IPS-NIHi7 (cell line): ENCODE results near the gene ZMYM2.
A peak's percentile ranks its signal among the peaks of the same experiment; 100 is the strongest.
"Not testable (repeated sequence)": the region's sequence is repeated elsewhere in the genome, so short reads cannot be mapped to it uniquely, and the experiment has no call there.

Source experiments
- DNase-seq: peaks from one replicate; pipeline ENCODE4 v3.0.0; 2012; ENCODE audit warnings: mixed read lengths; ENCODE audit errors: extremely low spot score

Gene ZMYM2

GRCh38 chr13:19958155-19959111 lies at the start of gene ZMYM2:
ZMYM2 (plus strand) TSS chr13:19958727; CDS start chr13:19993073, 34,346 bp downstream.
- peak; percentile 97 for DNase-seq

DNA sequence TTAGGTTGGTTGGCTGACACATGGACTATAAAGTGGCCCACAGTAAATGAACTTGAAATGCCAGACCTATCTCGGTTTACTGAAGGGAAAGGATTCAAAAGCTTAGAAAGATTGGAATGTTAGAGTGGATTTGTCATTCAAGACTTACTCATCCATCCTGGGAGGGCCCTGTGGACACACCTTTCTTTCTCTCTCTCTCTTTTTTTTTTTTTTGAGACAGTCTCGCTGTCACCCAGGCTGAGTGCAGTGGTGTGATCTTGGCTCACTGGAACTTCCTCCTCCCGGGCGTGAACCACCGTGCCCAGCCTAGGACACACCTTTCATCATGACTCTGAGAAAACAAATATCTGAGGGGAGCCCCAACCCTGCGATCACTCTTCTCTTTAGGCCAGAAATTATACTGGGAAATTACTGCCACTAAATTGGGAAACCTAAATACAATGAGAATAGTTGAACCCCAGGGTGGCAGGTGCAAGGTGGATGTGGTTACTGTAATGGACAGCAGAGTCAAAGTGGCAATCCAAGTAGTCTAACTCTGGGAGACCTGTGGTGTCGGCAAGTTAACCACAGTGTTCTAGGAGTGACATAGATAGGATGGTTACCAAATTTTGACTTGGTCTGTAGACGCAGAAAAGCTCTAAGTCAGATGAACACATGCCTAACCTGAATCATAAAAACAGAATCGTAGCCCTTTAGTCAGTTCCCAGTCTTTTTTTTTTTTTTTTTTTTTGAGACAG lies 48.0 kb upstream of the ZMYM2 start:
- DNase-seq, result no peak

- DNase-seq, result peak; percentile 20
Measured at GRCh38 chr13:19927117-19927748, 31.3 kb upstream of the ZMYM2 start.

DNA sequence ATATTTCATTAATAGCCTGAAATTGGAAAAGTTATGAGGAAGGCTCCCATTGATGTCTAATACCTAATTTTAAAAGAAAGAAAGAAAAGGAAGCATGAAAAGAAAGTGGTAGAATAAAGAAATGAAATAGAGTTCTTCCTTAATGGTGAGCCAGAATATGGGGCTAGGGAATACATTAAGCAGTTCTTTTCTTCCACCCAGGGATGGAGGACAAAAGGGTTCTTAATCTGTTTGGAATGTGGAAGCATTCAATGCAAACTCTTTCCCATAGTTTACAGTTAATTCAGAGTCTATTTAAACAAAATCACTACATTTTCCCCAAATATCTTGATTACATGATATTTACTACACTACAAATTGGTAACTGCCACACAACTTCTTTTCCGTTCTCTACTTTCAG lies 18.4 kb upstream of the ZMYM2 start:
- no peak for DNase-seq

DNA sequence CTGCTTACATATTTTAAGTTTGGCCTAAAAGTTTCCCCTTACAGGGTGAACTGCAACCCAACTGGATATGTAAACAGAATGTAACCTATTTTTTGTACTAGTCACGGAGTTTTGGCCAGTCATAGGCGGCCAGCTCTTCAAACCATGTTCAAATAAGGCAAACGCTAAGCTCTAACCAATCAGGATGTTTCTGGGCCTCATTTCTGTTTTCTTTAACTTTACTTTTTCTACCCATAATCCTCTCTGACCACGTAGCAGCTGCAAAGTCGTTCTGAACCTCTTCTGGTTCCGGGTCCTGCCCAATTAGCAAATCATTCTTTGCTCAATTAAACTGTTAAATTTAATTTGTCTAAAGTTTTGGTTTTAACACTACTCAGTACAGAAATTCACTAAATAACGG lies 8.2 kb upstream of the ZMYM2 start:
- DNase-seq, result no peak

- DNase-seq, result no peak
Measured at GRCh38 chr13:19952850-19953249, 5.7 kb upstream of the ZMYM2 start.

DNA sequence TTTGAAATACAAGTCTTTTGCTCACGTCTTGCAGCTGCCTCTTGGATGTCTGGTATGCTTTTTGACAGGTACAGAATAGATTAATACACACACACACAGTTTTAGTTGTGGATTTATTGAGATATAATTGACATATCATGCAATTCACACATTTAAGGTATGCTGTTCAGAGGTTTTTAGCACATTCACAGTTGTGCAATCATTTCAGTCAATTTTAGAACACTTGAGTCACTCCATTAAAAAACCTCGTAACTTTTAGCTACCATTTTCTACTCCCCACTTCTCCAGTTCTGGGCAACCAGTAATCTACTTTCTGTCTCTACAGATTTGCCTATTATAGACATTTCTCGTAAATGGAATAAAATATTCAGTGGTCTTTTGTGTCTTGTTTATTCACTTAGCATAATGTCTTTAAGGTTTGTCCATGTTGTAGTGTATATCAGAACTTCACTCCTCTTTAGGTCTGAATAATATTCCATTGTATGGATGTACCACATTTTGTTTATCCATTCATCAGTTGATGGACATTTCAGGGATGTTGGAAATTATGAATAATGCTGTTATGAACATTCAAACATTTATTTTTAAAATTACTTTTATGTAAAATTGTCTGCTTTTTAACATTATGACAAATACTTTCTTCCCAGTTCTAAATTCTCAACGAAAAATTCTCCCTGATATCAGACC lies 2.5 kb upstream of the ZMYM2 start:
- no peak for DNase-seq

DNA sequence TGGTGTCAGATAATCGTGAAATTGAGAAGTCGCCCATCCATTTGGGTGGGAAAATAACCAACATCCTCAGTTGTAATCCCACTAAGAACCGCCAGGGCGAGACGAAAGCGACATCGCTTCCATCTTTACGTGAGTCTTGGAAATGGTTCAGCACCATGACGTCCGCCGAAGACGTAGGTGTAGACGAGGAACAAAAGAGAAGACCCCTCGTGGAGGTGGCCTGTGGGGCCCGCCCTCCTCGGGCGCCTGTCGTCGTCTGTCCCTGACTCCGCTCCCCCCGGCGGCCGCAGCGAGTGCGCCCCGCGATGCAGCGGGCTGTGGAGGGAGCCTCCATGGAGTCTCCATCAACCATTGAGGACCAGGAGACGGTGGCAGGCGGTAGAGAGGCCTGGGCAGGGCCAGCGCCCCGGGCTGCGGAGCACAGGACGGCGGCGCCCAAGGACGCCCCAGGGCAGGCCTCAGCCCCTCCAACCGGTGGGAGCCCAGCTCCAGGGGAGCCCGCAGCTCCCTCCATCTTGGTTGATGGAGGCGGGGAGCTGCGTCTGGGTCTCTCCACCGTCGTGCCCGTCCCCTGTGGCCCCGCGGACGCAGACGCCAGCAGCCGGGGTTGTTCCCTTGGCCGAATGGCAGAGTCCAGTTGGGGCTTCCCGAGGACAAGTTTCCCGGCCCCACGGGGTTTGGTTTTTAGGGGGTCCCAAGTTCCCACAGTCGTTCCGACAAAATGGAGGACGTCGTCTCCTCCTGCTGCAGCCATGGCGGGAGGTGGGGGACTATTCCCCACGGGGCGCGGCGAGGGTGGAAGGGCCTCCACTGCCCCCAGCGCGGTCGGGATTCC lies 990 bp upstream of the ZMYM2 start:
- peak; percentile 51 for DNase-seq

- peak; percentile 27 for DNase-seq
Measured at GRCh38 chr13:19959141-19959830, 759 bp downstream of the ZMYM2 start.

DNA sequence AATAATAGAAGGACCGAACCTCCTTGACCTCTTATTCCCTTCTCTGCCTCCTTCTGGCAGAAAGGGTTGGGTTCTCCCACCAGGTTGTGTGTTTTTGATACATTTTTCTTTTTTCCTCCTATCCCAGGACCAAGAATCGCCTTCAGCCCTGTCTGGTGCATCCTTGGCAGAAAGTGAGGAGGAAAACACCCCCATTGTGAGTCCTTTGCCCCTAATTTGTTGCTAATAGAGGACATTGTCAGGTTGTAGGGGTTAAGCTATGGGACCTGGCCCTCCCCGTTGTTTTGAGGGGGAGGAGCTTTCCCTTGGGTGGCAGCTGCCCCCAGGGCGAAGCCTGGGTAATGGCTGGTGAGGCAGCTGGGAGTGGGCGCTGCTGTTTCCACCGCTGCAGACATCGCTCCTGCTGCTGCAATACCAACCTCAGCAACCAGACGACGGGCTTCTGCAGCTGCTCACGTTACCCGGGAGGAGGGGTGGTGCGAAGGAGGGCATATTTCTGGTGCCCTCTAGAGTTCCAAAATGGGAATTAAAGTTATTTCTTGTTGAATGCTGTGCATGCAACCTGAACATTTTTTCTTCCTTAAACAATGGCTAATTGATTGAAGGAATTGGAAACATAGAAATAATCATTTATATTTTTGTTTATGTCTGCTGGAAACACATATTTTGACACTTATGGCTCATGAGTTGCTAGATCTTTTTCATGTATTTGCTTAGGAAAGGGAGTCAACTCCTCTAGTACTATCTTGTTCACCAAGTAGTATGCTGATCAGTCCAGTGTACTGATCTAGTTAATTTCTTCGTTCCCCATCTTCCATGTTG lies 1.5 kb downstream of the ZMYM2 start:
- DNase-seq, result peak; percentile 81

DNA sequence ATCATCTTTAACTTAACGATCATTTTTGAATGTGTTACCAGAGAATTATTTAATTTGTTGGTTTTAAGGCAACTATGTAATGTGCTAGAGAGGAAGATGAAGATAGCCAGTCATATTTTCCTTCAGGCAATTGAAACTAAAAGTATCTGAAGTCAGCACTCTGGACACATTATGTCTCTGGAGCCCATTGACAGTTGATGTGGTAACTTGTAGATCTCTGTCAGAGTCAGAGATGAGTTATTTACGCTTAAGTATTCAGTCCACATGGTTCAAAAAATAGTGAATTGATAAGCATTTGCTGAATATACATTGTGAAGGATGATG lies 2.1 kb downstream of the ZMYM2 start:
- DNase-seq, result no peak

- DNase-seq, result no peak
Measured at GRCh38 chr13:19961489-19961888, 3.0 kb downstream of the ZMYM2 start.

DNA sequence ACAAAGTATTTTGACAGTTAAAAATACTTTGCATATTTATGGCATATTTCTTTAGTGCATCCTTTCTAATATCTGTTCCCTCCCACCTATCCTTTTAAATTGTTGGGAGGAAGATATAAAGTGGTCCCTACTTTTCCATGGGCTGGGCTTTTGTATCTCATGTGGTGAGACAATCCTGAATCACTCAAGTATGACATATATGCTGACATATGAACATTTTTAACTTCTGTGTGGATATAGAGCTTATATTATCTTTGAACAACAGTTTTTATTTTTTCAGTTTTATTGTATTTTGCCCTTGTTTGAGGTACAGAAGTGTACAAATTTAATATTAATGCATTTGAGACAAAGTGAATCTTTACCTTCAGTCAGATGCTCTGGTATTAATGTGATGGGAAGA lies 3.4 kb downstream of the ZMYM2 start:
- no peak for DNase-seq

GRCh38 chr13:19962894-19963293 lies 4.4 kb downstream of the ZMYM2 start:
- no peak for DNase-seq

DNA sequence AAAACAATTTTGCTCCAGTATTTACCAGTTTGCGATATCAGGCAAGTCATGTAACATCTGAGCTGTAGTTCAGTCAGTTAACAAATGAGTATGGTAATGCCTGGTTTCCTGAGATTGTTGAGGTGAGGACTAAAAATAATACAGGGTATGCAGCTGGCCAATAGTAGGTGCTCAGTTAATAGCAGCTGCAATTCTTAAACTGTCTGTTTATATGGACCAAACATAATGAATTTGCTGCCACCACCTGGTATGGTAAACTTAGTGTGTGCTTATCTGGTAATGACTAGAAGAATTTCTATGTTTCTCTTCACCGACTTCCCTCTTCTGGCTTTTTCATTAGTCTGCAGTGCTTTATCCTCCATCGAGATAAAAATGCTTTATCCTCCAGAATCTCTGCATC lies 9.1 kb downstream of the ZMYM2 start:
- DNase-seq, result no peak

DNA sequence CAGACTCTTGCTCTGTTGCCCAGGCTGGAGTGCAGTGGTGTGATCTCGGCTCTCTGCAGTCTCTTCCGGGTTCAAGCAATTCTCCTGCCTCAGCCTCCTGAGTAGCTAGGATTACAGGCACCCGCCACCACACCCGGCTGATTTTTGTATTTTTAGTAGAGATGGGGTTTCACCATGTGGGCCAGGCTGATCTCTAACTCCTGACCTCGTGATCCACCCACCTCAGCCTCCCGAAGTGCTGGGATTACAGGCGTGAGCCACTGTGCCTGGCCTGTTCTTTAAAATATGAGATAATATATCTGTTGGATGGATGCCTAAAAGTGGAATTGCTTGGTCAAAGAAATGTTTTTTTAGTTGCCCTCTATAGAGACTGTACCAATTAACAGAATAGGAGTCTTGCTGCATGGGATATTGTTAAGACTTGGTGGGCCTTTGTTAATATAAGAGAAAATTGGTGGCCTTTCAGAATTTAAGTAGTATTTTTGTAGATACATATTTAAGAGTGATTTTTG lies 16.0 kb downstream of the ZMYM2 start:
- not testable (repeated sequence) for DNase-seq

DNA sequence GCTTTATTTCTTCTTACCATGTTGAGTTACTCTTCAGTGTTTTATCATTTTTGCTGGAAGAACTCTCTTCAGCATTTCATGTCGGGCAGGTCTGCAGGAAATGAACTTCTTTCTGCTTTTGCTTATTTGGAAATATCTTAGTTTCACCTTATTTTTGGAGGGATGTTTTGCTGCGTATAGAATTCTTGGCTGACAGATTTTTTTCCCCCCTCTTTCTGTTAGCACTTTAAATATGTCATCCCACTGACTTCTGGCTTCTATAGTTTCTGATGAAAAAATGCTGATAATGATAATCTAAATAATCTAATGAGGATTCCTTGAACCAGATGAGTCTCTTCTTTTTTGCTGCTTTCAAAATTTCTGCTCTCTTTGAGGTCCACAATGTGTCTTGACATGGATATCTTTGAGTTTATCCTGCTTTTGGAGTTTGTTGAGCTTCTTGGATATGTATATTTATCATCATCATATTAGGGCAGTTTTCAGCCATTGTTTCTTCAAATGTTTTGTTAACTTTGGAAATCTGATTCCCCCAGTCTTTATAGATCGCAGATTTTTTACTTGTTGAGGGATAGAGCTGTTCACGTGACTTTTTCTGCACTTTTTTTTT lies 20.4 kb downstream of the ZMYM2 start:
- DNase-seq, result no peak

GRCh38 chr13:19981685-19982238 lies 23.2 kb downstream of the ZMYM2 start:
- no peak for DNase-seq
